ENCODE measurements around the gene C1QTNF12.

The C1QTNF12 gene

GRCh38 chr1:1282998-1283397, 36.5 kb upstream of the C1QTNF12 start:
- H3K79me2 ChIP-seq (ENCODE audit: insufficient read depth, low read length), result no peaks in the 10 kb centered on the region
- no peaks in the 10 kb centered on the region for H3F3A ChIP-seq (ENCODE audit: insufficient read depth, low read length)
- no peaks in the 10 kb centered on the region for H4K20me1 ChIP-seq (ENCODE audit: insufficient read depth, low read length)
- no peaks in the 10 kb centered on the region for H3K9me3 ChIP-seq (ENCODE audit: low read length)
- H3K4me2 ChIP-seq (ENCODE audit: low read length), result no peak overlapping the region
- H3K36me3 ChIP-seq (ENCODE audit: insufficient read depth, low read length), result no peaks in the 10 kb centered on the region
- H3K9ac ChIP-seq (ENCODE audit: low read length), result no peak overlapping the region
- no peaks in the 10 kb centered on the region; the same call in 1 of the 2 replicates for H3K27me3 ChIP-seq (ENCODE audit: insufficient read depth, low read length)
- H3K4me3 ChIP-seq (ENCODE audit: low read depth, low read length, poor library complexity, severe bottlenecking), result no peak overlapping the region
- no peaks in the 10 kb centered on the region for H3K9me2 ChIP-seq (ENCODE audit: low read depth, low read length)
- H3K4me1 ChIP-seq (ENCODE audit: insufficient read depth, low read length, severe bottlenecking), result no peaks in the 10 kb centered on the region
- no peak for TF ChIP-seq EZH2 (IDR thresholded peaks at IDR 0.05; ENCODE audit: borderline replicate concordance, low read length)
- TF ChIP-seq, protein P1, sequence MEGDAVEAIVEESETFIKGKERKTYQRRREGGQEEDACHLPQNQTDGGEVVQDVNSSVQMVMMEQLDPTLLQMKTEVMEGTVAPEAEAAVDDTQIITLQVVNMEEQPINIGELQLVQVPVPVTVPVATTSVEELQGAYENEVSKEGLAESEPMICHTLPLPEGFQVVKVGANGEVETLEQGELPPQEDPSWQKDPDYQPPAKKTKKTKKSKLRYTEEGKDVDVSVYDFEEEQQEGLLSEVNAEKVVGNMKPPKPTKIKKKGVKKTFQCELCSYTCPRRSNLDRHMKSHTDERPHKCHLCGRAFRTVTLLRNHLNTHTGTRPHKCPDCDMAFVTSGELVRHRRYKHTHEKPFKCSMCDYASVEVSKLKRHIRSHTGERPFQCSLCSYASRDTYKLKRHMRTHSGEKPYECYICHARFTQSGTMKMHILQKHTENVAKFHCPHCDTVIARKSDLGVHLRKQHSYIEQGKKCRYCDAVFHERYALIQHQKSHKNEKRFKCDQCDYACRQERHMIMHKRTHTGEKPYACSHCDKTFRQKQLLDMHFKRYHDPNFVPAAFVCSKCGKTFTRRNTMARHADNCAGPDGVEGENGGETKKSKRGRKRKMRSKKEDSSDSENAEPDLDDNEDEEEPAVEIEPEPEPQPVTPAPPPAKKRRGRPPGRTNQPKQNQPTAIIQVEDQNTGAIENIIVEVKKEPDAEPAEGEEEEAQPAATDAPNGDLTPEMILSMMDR (IDR thresholded peaks at IDR 0.05; ENCODE audit: low read length), result no peak
- no peak overlapping the region for H3K27ac ChIP-seq (ENCODE audit: low read depth, low read length, poor library complexity, severe bottlenecking)
- H2AFZ ChIP-seq (ENCODE audit: low read length), result no peak overlapping the region

DNA sequence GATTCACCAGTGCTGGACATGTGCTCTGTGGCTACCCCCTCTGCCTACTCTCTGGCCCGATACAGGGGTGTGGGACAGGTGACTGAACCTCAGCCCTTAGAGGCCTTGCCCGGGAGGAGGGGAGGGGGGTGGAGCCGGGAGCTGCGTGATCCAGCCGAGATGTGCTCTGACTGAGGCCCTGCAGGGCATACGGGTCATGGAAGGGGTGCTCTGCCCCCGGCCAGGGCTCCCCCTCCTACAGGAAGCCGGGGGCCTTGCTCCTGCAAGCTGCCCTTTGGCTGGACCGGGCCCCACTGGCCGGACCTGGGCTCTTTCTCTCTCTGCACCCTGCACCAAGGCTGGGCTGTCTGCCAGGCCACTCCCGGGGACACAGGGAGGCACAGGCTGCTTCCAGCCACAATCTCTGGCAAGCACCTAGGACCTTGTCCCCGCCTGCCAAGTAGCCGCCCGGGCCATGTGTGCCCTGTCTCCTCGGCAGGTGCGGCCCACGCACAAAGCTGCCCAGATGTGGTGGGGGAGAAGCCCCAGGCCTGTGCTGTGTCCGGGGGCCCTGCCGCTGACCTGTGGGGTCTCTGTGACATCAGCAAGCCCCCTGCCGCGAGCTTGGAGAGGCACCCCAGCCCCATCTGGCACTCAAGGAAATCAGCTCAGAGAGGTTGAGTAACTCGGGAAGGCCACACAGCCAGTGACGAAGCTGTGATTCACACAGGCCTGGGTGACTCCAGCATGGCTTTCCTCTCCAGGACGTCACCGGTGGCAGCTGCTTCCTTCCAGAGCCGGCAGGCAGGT, 35.2 kb upstream of the C1QTNF12 start:
- Histone ChIP-seq H3K27me3 (ENCODE audit: insufficient read depth, low read length) (no peaks in the 10 kb centered on the region; the same call in 1 of the 2 replicates), H3K9me2 (ENCODE audit: low read depth, low read length) (no peaks in the 10 kb centered on the region), H2AFZ (ENCODE audit: low read length) (no peak overlapping the region), H3K9ac (ENCODE audit: low read length) (no peak overlapping the region), H3K4me1 (ENCODE audit: insufficient read depth, low read length, severe bottlenecking) (no peaks in the 10 kb centered on the region), H3K27ac (ENCODE audit: low read depth, low read length, poor library complexity, severe bottlenecking) (no peak overlapping the region), H3F3A (ENCODE audit: insufficient read depth, low read length) (no peaks in the 10 kb centered on the region), H3K36me3 (ENCODE audit: insufficient read depth, low read length) (no peaks in the 10 kb centered on the region), H4K20me1 (ENCODE audit: insufficient read depth, low read length) (no peaks in the 10 kb centered on the region), H3K9me3 (ENCODE audit: low read length) (no peaks in the 10 kb centered on the region), H3K79me2 (ENCODE audit: insufficient read depth, low read length) (no peaks in the 10 kb centered on the region), H3K4me3 (ENCODE audit: low read depth, low read length, poor library complexity, severe bottlenecking) (no peak overlapping the region), H3K4me2 (ENCODE audit: low read length) (no peak overlapping the region)
- no peak for TF ChIP-seq EZH2 (IDR thresholded peaks at IDR 0.05; ENCODE audit: borderline replicate concordance, low read length)
- TF ChIP-seq, protein P1 (IDR thresholded peaks at IDR 0.05; ENCODE audit: low read length), result no peak

DNA sequence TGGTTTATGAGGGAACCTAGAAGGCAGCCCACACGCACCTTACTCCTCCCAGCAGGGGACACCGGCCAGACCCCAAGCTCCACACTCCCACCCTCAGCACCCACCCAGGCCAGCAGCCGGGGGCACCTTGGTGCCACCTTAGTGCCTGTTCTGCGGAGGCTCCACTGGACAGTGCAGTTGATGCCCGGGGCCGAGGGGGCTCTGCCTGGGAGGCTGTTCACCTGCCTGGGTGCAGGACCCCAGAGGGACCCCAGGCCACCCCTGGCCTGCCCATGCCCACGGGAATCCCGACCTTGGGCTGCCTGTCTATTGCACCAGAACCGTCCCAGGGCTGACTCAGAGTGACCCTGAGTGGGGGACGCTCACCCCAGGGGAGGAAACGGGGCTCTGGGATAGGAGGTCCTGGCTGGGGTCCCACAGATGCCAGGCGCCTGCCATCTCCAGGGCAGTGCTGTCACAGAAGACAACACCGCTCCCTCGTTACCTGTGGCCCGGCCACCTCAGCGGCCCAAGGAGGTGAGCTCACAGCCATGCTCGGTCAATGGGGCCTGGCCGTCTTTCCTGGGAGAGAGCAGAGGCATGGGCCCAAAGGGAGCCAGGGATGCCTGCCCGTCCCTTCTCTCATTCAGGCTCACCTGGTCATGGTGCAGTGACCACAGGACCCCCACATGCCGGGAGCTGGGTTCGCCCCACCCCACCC, 34.4 kb upstream of the C1QTNF12 start:
- H3K9me2 ChIP-seq (ENCODE audit: low read depth, low read length), result no peaks in the 10 kb centered on the region
- no peaks in the 10 kb centered on the region for H3F3A ChIP-seq (ENCODE audit: insufficient read depth, low read length)
- H2AFZ ChIP-seq (ENCODE audit: low read length), result no peak overlapping the region
- no peak for TF ChIP-seq EZH2 (IDR thresholded peaks at IDR 0.05; ENCODE audit: borderline replicate concordance, low read length)
- TF ChIP-seq, protein P1 (IDR thresholded peaks at IDR 0.05; ENCODE audit: low read length), result no peak
- no peak overlapping the region for H3K4me2 ChIP-seq (ENCODE audit: low read length)
- H3K4me1 ChIP-seq (ENCODE audit: insufficient read depth, low read length, severe bottlenecking), result no peaks in the 10 kb centered on the region
- no peak overlapping the region for H3K9ac ChIP-seq (ENCODE audit: low read length)
- peaks cover 3% of the 10 kb centered on the region; the same call in 1 of the 2 replicates for H3K9me3 ChIP-seq (ENCODE audit: low read length)
- H3K27ac ChIP-seq (ENCODE audit: low read depth, low read length, poor library complexity, severe bottlenecking), result no peak overlapping the region
- H3K27me3 ChIP-seq (ENCODE audit: insufficient read depth, low read length), result no peaks in the 10 kb centered on the region; the same call in 1 of the 2 replicates
- H3K79me2 ChIP-seq (ENCODE audit: insufficient read depth, low read length), result no peaks in the 10 kb centered on the region
- no peaks in the 10 kb centered on the region for H4K20me1 ChIP-seq (ENCODE audit: insufficient read depth, low read length)
- no peak overlapping the region for H3K4me3 ChIP-seq (ENCODE audit: low read depth, low read length, poor library complexity, severe bottlenecking)
- no peaks in the 10 kb centered on the region; the same call in 1 of the 2 replicates for H3K36me3 ChIP-seq (ENCODE audit: insufficient read depth, low read length)

Data from OCI-LY1 (cell line).